Measurements from ENCODE around the gene FUT3.

GRCh38 chr19:5865772-5866171 is 14.5 kb upstream of the FUT3 start:
- TF ChIP-seq, protein P1, sequence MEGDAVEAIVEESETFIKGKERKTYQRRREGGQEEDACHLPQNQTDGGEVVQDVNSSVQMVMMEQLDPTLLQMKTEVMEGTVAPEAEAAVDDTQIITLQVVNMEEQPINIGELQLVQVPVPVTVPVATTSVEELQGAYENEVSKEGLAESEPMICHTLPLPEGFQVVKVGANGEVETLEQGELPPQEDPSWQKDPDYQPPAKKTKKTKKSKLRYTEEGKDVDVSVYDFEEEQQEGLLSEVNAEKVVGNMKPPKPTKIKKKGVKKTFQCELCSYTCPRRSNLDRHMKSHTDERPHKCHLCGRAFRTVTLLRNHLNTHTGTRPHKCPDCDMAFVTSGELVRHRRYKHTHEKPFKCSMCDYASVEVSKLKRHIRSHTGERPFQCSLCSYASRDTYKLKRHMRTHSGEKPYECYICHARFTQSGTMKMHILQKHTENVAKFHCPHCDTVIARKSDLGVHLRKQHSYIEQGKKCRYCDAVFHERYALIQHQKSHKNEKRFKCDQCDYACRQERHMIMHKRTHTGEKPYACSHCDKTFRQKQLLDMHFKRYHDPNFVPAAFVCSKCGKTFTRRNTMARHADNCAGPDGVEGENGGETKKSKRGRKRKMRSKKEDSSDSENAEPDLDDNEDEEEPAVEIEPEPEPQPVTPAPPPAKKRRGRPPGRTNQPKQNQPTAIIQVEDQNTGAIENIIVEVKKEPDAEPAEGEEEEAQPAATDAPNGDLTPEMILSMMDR (IDR thresholded peaks at IDR 0.05): no peak
- no peak for TF ChIP-seq POLR2A (IDR thresholded peaks at IDR 0.05)

Measured in tibial nerve (tissue), 3 donors.